SIG-M5 treated with dmso at 0.1 percent for 504 hours (cell line): ENCODE results near the gene STBD1.
"Not testable (repeated sequence)": the region's sequence is repeated elsewhere in the genome, so short reads cannot be mapped to it uniquely, and the experiment has no call there.

Source experiments
- DNase-seq: peaks from one replicate; lab custom pipeline; 2025; ENCODE audit not compliant: unreplicated experiment; lab: John Stamatoyannopoulos, UW

The STBD1 gene

DNA sequence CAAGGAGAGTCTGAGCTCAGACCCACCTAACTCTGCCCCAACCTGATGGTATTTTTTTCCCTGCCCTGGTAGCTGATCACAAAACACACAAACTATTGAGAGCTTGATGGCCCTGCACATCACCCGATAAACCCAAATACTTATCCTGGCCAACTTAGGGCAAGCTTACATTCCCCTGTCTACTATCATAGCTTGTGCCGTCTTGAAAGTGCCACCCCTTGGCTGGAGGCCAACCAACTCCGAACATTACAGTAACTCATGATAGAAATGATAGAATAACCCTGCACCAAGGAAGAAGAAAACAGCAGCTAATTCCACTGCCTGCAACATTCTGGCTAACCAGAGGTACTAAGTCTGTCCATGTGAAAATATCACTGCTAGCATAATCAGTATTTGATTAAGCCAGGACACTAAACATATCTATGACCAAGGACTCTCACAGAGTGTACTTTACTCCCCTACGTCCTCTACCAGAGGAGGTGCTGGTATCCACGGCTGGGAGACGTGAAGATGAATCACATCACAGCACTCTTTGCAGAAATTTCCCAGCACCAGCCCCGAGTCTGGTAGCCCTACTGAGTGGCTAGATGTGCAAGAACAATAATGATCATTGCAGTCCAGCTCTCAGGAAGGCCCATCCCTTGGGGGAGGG is 8.9 kb downstream of the STBD1 start:
- no peak for DNase-seq

DNA sequence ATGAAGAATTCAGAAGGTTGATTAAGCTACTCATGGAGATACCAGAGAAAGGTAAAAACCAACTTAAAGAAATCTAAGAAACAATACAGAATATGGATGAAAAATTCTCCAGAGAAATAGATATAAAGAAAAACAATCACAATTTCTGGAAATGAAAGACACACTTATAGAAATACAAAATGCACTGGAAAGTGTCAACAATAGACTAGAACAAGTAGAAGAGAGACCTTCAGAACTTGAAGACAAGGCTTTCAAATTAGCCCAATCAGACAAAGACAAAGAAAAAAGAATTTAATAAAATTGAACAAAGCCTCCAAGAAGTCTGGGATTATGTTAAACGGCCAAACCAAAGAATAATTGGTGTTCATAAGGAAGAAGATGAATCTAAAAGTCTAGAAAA is 9.6 kb downstream of the STBD1 start:
- DNase-seq: no peak

DNA sequence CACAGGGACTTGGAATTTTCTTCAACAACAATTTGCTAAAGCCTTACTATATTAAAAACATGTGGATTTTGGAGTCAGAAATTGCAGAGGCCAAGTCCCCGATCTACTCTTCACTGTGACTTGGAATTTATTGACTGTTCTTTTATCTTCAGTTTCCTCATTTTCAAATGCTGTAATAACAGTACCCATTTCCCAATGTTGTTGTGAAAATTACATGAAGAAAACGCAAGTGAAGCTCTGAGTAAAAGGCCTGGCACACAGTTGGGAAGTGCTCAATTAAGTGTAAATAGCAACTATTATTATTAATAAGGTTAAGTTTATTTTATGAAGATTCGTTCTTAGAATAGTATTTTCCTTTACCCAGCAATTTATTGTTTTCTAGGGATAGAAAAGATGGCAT is 15.7 kb downstream of the STBD1 start:
- peak; percentile 15 for DNase-seq

DNA sequence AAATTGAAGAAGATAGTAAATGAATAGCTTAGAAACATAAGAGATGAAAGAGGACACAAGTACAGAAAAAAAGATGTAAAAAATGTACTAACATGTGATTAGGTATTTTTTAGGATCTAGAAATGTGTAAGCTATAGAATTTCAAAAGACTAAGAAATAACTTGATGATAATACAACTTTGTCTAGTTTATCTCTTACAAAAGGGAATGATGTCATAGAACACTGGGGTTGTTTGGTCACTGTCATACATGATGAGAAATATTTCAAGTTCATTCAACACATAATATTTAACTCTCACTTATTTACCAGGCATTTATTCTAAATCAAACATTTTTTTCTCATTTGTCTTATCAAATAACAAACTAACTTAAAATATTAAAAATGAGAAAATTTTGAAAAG is 18.5 kb downstream of the STBD1 start:
- DNase-seq: no peak

DNA sequence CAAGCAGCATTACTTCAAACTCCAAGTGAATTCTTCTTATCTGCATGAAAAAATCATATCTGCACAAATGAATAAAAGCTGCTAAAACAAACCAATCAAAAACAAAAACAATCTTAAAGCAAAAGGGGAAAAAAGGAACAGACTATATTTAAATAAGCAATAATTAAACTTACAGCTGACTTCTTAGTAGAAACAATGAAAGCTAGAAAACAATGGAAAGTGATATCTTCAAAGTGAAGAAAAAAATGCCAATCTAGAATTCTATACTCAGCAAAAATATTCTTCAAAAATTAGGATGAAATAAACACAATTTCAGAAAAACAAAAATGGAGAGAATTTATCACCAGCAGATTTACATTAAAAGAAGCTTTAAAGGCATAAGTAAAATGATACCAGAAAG is 20.0 kb downstream of the STBD1 start:
- DNase-seq: no peak

DNA sequence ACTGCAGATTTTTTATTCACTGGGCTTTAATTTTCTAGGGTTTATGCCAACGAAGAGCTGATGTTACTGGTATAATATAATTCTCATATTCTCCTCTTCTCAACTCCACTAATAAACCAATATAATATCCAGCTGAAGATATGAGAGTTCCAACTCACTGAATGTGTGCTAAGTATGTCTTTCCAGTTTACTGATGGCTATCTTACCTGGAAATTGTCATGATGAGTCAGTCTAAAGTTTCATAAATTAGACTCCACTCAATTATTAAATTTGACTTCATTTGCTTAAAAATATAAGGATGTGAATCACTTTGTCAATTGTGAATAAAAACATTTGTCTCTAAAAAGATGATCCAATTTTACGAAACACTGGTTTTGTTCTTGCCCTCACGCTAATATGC is 28.4 kb downstream of the STBD1 start:
- no peak for DNase-seq

DNA sequence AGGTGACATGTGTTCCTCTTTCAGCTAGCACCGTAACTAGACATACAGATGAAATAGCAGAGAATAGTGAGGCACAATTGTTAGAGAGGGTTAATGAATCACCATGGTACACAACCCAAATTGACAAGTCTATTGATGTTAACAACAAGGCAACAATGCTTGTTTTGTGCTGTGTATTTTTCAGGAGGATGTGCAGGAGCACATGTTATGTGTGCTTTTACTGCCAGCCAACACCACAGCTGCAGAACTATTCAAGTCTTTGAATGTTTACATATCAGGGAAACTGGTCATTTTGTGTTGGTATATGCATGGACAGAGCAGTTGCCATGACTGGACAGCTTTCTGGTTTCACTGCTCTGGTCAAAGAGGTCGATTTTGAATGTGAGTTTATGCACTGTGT is 32.8 kb downstream of the STBD1 start:
- DNase-seq: no peak

DNA sequence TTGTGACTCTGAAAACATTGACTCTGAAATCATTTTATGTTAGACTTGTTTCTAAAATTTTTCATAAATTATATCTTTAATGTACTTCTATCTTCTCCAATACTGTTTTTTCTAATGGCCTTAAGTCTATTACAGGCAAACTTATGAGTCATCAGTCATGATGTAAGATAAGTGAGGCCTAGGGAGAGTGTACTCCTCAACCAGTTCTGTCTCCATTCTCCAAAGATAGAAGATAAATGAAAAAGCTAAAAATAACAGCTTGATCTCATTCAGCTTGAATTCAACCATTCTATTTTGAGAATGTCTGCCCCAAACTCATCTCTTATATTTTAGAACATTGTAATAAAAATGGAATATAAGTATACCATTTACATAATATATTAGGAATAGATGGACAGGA is 34.5 kb downstream of the STBD1 start:
- DNase-seq: peak; percentile 56

DNA sequence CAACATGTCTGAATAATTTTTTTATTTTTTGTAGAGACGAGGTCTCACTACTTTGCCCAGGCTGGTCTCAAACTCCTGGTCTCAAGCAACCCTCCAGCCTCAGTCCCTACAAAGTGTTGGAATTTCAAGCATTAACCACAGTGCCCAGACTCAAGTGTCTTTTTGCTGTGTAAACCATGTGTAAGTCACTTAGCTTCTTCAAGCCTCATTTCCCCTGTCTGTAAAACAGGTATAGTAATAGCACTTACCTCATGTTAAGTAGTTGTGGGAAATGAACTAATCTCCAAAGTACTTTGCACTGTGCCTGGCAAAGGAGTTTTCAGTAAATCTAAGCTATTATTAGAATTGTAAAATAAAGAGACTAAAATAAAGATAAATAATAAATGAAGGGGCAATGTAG is 35.7 kb downstream of the STBD1 start:
- DNase-seq: no peak

DNA sequence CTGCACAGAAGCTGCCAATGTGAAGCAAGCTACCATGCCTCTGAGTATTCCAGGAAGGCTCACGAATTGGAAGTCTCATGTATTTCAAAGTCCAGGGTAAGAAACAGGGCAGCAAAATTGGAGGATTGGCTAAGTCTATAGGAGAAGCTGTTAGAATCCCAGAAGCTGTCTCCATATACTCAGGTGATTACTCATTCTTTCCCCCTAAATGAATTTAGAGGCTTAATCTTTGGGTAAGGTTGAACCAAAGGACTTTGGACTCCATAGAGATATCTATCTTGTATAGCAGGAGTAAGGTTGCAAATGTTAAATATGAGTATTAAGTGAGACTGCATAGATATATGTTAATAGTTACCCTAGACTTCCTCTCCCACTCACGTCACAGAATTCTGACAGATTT is 36.3 kb downstream of the STBD1 start:
- DNase-seq: no peak

DNA sequence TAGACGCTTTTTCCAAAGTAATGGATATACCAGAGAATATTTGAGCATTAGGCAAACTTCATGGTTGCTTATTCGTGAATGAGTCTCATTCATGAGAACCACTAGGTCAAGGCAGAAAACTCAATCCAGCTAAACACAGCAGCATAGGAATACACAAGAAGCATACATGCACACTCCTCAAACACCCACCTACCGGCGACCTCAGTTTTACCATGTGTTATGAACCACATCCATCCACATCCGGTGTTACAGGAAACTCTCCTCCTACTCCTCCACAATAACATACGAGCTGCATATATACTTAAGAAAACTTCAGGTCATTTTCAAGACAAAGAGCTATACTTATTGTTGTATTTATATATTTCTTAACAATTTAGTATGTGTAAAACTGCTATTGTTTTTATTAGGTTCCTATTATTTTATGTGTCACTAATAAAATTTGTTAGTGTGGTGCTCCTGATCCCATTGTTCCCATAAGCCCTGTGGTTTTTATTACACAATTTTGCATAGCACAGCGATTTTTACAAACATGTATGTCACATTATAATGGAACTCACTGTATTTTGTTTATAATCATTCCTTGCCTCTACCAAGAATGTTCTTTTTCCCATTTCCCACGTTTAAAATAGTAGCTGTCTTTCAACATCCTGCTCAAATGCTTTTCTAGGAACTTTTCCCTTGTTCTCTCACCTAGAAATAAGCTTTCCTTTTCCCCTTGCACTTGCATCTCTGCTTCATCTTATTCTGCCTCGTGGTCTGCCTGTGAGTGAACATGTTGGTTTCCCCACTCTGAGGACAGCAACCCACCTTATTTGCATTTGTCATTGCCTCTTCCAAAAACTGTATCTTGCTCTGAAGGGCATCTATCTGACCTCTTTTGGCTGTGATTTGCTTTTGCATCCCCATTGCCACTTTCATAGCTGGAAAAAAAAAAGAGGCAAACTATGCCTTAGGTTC is 48.3 kb downstream of the STBD1 start:
- DNase-seq: no peak

DNA sequence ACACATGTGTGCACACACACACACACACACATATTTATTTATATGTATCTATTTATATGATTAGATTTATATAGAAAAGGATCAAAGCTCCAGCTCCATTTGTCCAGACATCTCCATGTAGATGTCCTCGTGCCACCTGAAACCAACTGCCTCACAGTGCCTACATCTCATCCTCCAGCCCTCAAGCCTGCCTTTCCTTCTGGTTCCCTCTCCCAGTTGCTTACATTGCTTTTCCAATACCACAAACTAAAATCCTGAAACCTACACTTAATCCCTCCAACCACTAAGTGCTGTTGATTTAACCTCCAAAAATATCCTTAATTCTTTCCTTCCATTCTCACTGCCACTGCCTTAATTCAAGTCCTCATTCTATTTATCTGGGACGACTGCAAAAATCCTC is 51.4 kb downstream of the STBD1 start:
- DNase-seq: no peak

DNA sequence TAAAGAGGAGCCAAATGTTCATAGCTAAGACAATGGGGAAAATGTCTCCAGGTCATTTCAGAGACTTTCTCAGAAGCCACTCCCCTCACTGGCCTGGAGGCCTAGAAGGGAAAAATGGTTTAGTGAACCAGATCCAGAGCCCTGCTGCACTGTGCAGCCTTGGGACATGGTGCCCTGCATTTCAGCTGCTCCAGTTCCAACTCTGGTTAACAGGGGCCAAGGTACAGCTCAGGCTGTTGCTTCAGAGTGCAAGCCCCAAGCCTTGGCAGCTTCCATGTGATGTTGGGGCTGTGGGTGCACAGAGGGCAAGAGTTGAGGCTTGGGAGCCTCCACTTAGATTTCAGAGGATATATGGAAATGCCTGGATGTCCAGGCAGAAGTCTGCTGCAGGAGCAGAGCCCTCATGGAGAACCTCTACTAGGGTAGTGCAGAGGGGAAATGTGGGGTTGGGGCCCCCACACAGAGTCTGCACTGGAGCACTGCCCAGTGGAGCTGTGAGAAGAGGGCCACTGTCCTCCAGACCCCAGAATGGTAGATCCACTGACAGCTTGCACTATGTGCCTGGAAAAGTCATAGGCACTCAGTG is 53.4 kb downstream of the STBD1 start:
- DNase-seq: not testable (repeated sequence)
